Immature natural killer cell (primary cell): Measurements from ENCODE around the gene STIMATE. TPM values are rescaled to one million over a fixed set of nuclear protein-coding genes. Genes with fewer than 3 reads are reported as not detected.

ENCODE experiments used
- DNase-seq, 3 donors: peaks; one replicate each; pipeline ENCODE4 v3.0.0; 2022; ENCODE audit warnings: mixed read lengths in 1 of 3
- H3K27ac Mint-ChIP-seq, 6 donors: one replicate each; pipeline ENCODE4 v1.8.0; 2020; ENCODE audit warnings: mixed read lengths in 6 of 6, mild to moderate bottlenecking in 5 of 6, inconsistent platforms in 4 of 6, moderate library complexity in 3 of 6
- H3K27me3 Mint-ChIP-seq, 3 donors: one replicate each; pipeline ENCODE4 v1.8.0; 2020 to 2021; ENCODE audit warnings: low read depth in 3 of 3, mild to moderate bottlenecking in 3 of 3, mixed read lengths in 3 of 3, moderate library complexity in 3 of 3, inconsistent platforms in 1 of 3
- H3K36me3 Mint-ChIP-seq, 3 donors: one replicate each; pipeline ENCODE4 v1.8.0; 2020; ENCODE audit warnings: mixed read lengths in 3 of 3, inconsistent platforms in 2 of 3, mild to moderate bottlenecking in 2 of 3
- H3K4me1 Mint-ChIP-seq, 2 donors: one replicate each; pipeline ENCODE4 v1.8.0; 2020; ENCODE audit warnings: inconsistent platforms in 2 of 2, mild to moderate bottlenecking in 2 of 2, mixed read lengths in 2 of 2, moderate library complexity in 1 of 2
- H3K4me3 Mint-ChIP-seq, 5 donors: one replicate each; pipeline ENCODE4 v1.8.0; 2020; ENCODE audit warnings: mild to moderate bottlenecking in 5 of 5, mixed read lengths in 5 of 5, inconsistent platforms in 3 of 5, moderate library complexity in 3 of 5
- H3K9me3 Mint-ChIP-seq, 6 donors: one replicate each; pipeline ENCODE4 v1.8.0; 2020; ENCODE audit warnings: mild to moderate bottlenecking in 6 of 6, mixed read lengths in 6 of 6, inconsistent platforms in 4 of 6, moderate library complexity in 3 of 6
- polyA plus RNA-seq, 3 donors: library from polyadenylated mRNA; unstranded; fragments of 300-500 nt; fragmentation: Illumina TruSeq; gene quantifications; one replicate each; pipeline ENCODE4 v1.2.3, GENCODE V29; 2021

The STIMATE gene
- polyA plus RNA-seq, 3 donors from 2014 or later: 3.3 to 11.0 (median 8.2) TPM

- Mint-ChIP-seq H3K9me3 (no peaks in the 10 kb centered on the region), H3K27me3 (peaks cover 0 to 4% (median 2%) of the 10 kb centered on the region in 3 donors), H3K4me1 (no peaks in the 10 kb centered on the region), H3K36me3 (no peaks in the 10 kb centered on the region), H3K4me3 (no peak overlapping the region), H3K27ac (no peak overlapping the region)
- DNase-seq: no peak
These were observed 104.2 kb downstream of the STIMATE start for GRCh38 chr3:52792961-52793695.

GRCh38 chr3:52792413-52792812 lies 104.9 kb downstream of the STIMATE start:
- Mint-ChIP-seq H3K27ac (no peak overlapping the region), H3K4me1 (no peaks in the 10 kb centered on the region), H3K9me3 (no peaks in the 10 kb centered on the region), H3K36me3 (no peaks in the 10 kb centered on the region), H3K4me3 (no peak overlapping the region), H3K27me3 (peaks cover 0 to 4% (median 2%) of the 10 kb centered on the region in 3 donors)
- no peak for DNase-seq

- no peak overlapping the region for H3K4me3 Mint-ChIP-seq
- no peaks in the 10 kb centered on the region for H3K36me3 Mint-ChIP-seq
- no peak for DNase-seq
- H3K9me3 Mint-ChIP-seq: no peaks in the 10 kb centered on the region
- no peaks in the 10 kb centered on the region for H3K4me1 Mint-ChIP-seq
- peaks cover 0 to 5% (median 2%) of the 10 kb centered on the region in 3 donors for H3K27me3 Mint-ChIP-seq
- H3K27ac Mint-ChIP-seq: no peak overlapping the region
These were observed 105.4 kb downstream of the STIMATE start for GRCh38 chr3:52791928-52792327.

- H3K4me3 Mint-ChIP-seq: no peak overlapping the region
- no peaks in the 10 kb centered on the region for H3K36me3 Mint-ChIP-seq
- no peak for DNase-seq
- no peak overlapping the region for H3K27ac Mint-ChIP-seq
- peaks cover 0 to 2% (median 1%) of the 10 kb centered on the region in 3 donors for H3K27me3 Mint-ChIP-seq
- H3K4me1 Mint-ChIP-seq: no peaks in the 10 kb centered on the region
- no peaks in the 10 kb centered on the region for H3K9me3 Mint-ChIP-seq
These were observed 106.0 kb downstream of the STIMATE start for GRCh38 chr3:52791366-52791765.

- Mint-ChIP-seq H3K36me3 (no peaks in the 10 kb centered on the region), H3K27me3 (peaks cover 0 to 2% (median 1%) of the 10 kb centered on the region in 3 donors), H3K4me1 (no peaks in the 10 kb centered on the region), H3K9me3 (no peaks in the 10 kb centered on the region), H3K27ac (no peak overlapping the region), H3K4me3 (no peak overlapping the region)
- DNase-seq: no peak
These were observed 106.6 kb downstream of the STIMATE start for GRCh38 chr3:52790741-52791140.

- Mint-ChIP-seq H3K27ac (no peak overlapping the region), H3K36me3 (no peaks in the 10 kb centered on the region), H3K4me1 (no peaks in the 10 kb centered on the region), H3K27me3 (peaks cover 0 to 2% (median 1%) of the 10 kb centered on the region in 3 donors), H3K9me3 (no peaks in the 10 kb centered on the region), H3K4me3 (no peak overlapping the region)
- DNase-seq: no peak
These were observed 107.0 kb downstream of the STIMATE start for GRCh38 chr3:52790337-52790736.

GRCh38 chr3:52789746-52790040 lies 107.7 kb downstream of the STIMATE start:
- Mint-ChIP-seq H3K27ac (no peak overlapping the region), H3K9me3 (no peaks in the 10 kb centered on the region), H3K4me3 (no peak overlapping the region), H3K4me1 (no peaks in the 10 kb centered on the region), H3K27me3 (peaks cover 2 to 3% (median 2%) of the 10 kb centered on the region in 3 donors), H3K36me3 (no peaks in the 10 kb centered on the region)
- DNase-seq: no peak

- Mint-ChIP-seq H3K9me3 (no peaks in the 10 kb centered on the region), H3K4me3 (no peak overlapping the region), H3K4me1 (no peaks in the 10 kb centered on the region), H3K27me3 (peaks cover 2 to 4% (median 3%) of the 10 kb centered on the region in 3 donors), H3K27ac (no peak overlapping the region), H3K36me3 (no peaks in the 10 kb centered on the region)
- DNase-seq: no peak
These were observed 108.2 kb downstream of the STIMATE start for GRCh38 chr3:52788890-52789745.

GRCh38 chr3:52787672-52788625 lies 109.4 kb downstream of the STIMATE start:
- Mint-ChIP-seq H3K4me3 (no peak overlapping the region), H3K4me1 (no peaks in the 10 kb centered on the region), H3K27ac (no peak overlapping the region), H3K36me3 (no peaks in the 10 kb centered on the region), H3K9me3 (no peaks in the 10 kb centered on the region), H3K27me3 (peaks cover 2 to 4% (median 3%) of the 10 kb centered on the region in 3 donors)
- no peak for DNase-seq

- no peak overlapping the region for H3K27ac Mint-ChIP-seq
- H3K4me3 Mint-ChIP-seq: no peak overlapping the region
- no peaks in the 10 kb centered on the region for H3K9me3 Mint-ChIP-seq
- H3K4me1 Mint-ChIP-seq: no peaks in the 10 kb centered on the region
- no peaks in the 10 kb centered on the region for H3K36me3 Mint-ChIP-seq
- DNase-seq: no peak
- H3K27me3 Mint-ChIP-seq: peaks cover 2 to 4% (median 3%) of the 10 kb centered on the region in 3 donors
These were observed 110.1 kb downstream of the STIMATE start for GRCh38 chr3:52787246-52787645.

Other genes starting within 250 kb of the STIMATE start
- gene PBRM1, start 211.6 kb downstream of the STIMATE start, polyA plus RNA-seq: 100 to 1,000 TPM in 1 of 3 donors, 10 to 100 TPM in 2; 52.4 to 116 (median 66.4) TPM
- 10 to 100 TPM; 27.4 to 43.3 (median 28.0) TPM for gene GNL3, start 211.5 kb downstream of the STIMATE start, polyA plus RNA-seq
- 10 to 100 TPM; 72.7 to 81.9 (median 73.5) TPM for gene GLT8D1, start 191.8 kb downstream of the STIMATE start, polyA plus RNA-seq
- gene SPCS1, start 191.4 kb downstream of the STIMATE start, polyA plus RNA-seq: 100 to 1,000 TPM; 261 to 411 (median 304) TPM
- gene NEK4, start 126.6 kb downstream of the STIMATE start, polyA plus RNA-seq: 10 to 100 TPM in 1 of 3 donors, 1 to 10 TPM in 1, under 1 TPM in 1; 0.77 to 10.1 (median 5.1) TPM
- gene ITIH1, start 119.9 kb downstream of the STIMATE start, polyA plus RNA-seq: not detected
- not detected for gene ITIH3, start 102.8 kb downstream of the STIMATE start, polyA plus RNA-seq
- gene ITIH4, start 66.9 kb downstream of the STIMATE start, polyA plus RNA-seq: under 1 TPM in 1 of 3 donors, not detected in 2; 0.71 TPM
- not detected for gene MUSTN1, start 62.5 kb downstream of the STIMATE start, polyA plus RNA-seq
- 10 to 100 TPM in 2 of 3 donors, 1 to 10 TPM in 1; 6.6 to 12.9 (median 12.3) TPM for gene SFMBT1, start 148.5 kb upstream of the STIMATE start, polyA plus RNA-seq
- gene RFT1, start 232.9 kb upstream of the STIMATE start, polyA plus RNA-seq: 10 to 100 TPM; 14.2 to 29.2 (median 21.7) TPM